ENCODE data around the gene TM7SF3.

TM7SF3 gene

GRCh38 chr12:27015730-27016076 lies 1.5 kb upstream of the TM7SF3 start:
- Histone ChIP-seq H3K36me3 (ENCODE audit: control insufficient read depth in 2 of 2, insufficient read depth in 2 of 2, low read length in 2 of 2) (no peaks in the 10 kb centered on the region), H3K9me3 (ENCODE audit: control insufficient read depth in 2 of 2, low read length in 2 of 2) (no peaks in the 10 kb centered on the region), H3K4me3 (ENCODE audit: low read length in 2 of 2) (no peak overlapping the region), H3K4me1 (ENCODE audit: control insufficient read depth in 2 of 2, insufficient read depth in 2 of 2, low read length in 2 of 2) (peaks cover 19 to 21% of the 10 kb centered on the region in 2 donors), H3K27me3 (ENCODE audit: control insufficient read depth in 2 of 2, insufficient read depth in 2 of 2, low read length in 2 of 2) (no peaks in the 10 kb centered on the region), H3K27ac (ENCODE audit: low read depth in 2 of 2, low read length in 2 of 2) (peak overlapping the region; percentile 97 to 99), H3K9ac (ENCODE audit: low read depth in 1 of 2, low read length in 2 of 2) (no peak overlapping the region)

- Histone ChIP-seq H3K27me3 (ENCODE audit: control insufficient read depth in 2 of 2, insufficient read depth in 2 of 2, low read length in 2 of 2) (no peaks in the 10 kb centered on the region), H3K4me1 (ENCODE audit: control insufficient read depth in 2 of 2, insufficient read depth in 2 of 2, low read length in 2 of 2) (peaks cover 19 to 21% of the 10 kb centered on the region in 2 donors)
These were observed 910 bp upstream of the TM7SF3 start for GRCh38 chr12:27014859-27015729.

GRCh38 chr12:27013611-27014084 lies 536 bp downstream of the TM7SF3 start:
- Histone ChIP-seq H3K4me1 (ENCODE audit: control insufficient read depth in 2 of 2, insufficient read depth in 2 of 2, low read length in 2 of 2) (peaks cover 19 to 21% of the 10 kb centered on the region in 2 donors), H3K9ac (ENCODE audit: low read depth in 1 of 2, low read length in 2 of 2) (peak overlapping the region; percentile 85 to 95), H3K27ac (ENCODE audit: low read depth in 2 of 2, low read length in 2 of 2) (peak overlapping the region; percentile 97 to 99), H3K36me3 (ENCODE audit: control insufficient read depth in 2 of 2, insufficient read depth in 2 of 2, low read length in 2 of 2) (no peaks in the 10 kb centered on the region), H3K27me3 (ENCODE audit: control insufficient read depth in 2 of 2, insufficient read depth in 2 of 2, low read length in 2 of 2) (no peaks in the 10 kb centered on the region), H3K9me3 (ENCODE audit: control insufficient read depth in 2 of 2, low read length in 2 of 2) (no peaks in the 10 kb centered on the region), H3K4me3 (ENCODE audit: low read length in 2 of 2) (peak overlapping the region; percentile 83 to 87)

More at GRCh38 chr12:27014859-27015729, 910 bp upstream of the TM7SF3 start:
- no peaks in the 10 kb centered on the region for H3K9me3 ChIP-seq (ENCODE audit: control insufficient read depth in 2 of 2, low read length in 2 of 2)
- H3K27ac ChIP-seq (ENCODE audit: low read depth in 2 of 2, low read length in 2 of 2): peak overlapping the region; percentile 97 to 99
- no peaks in the 10 kb centered on the region for H3K36me3 ChIP-seq (ENCODE audit: control insufficient read depth in 2 of 2, insufficient read depth in 2 of 2, low read length in 2 of 2)
- peak overlapping the region; percentile 95 to 96 for H3K9ac ChIP-seq (ENCODE audit: low read depth in 1 of 2, low read length in 2 of 2)
- H3K4me3 ChIP-seq (ENCODE audit: low read length in 2 of 2): peak overlapping the region; percentile 83 to 87

- Histone ChIP-seq H3K4me1 (ENCODE audit: control insufficient read depth in 2 of 2, insufficient read depth in 2 of 2, low read length in 2 of 2) (peaks cover 19 to 21% of the 10 kb centered on the region in 2 donors), H3K27ac (ENCODE audit: low read depth in 2 of 2, low read length in 2 of 2) (no peak overlapping the region), H3K36me3 (ENCODE audit: control insufficient read depth in 2 of 2, insufficient read depth in 2 of 2, low read length in 2 of 2) (no peaks in the 10 kb centered on the region), H3K9me3 (ENCODE audit: control insufficient read depth in 2 of 2, low read length in 2 of 2) (no peaks in the 10 kb centered on the region), H3K4me3 (ENCODE audit: low read length in 2 of 2) (peak overlapping the region; percentile 83 to 87), H3K9ac (ENCODE audit: low read depth in 1 of 2, low read length in 2 of 2) (no peak overlapping the region), H3K27me3 (ENCODE audit: control insufficient read depth in 2 of 2, insufficient read depth in 2 of 2, low read length in 2 of 2) (no peaks in the 10 kb centered on the region)
These were observed 1.3 kb downstream of the TM7SF3 start for GRCh38 chr12:27012982-27013255.

GRCh38 chr12:27012239-27012981 lies 1.8 kb downstream of the TM7SF3 start:
- Histone ChIP-seq H3K9me3 (ENCODE audit: control insufficient read depth in 2 of 2, low read length in 2 of 2) (no peaks in the 10 kb centered on the region), H3K4me3 (ENCODE audit: low read length in 2 of 2) (no peak overlapping the region), H3K9ac (ENCODE audit: low read depth in 1 of 2, low read length in 2 of 2) (no peak overlapping the region), H3K27ac (ENCODE audit: low read depth in 2 of 2, low read length in 2 of 2) (no peak overlapping the region), H3K4me1 (ENCODE audit: control insufficient read depth in 2 of 2, insufficient read depth in 2 of 2, low read length in 2 of 2) (peaks cover 19 to 21% of the 10 kb centered on the region in 2 donors), H3K27me3 (ENCODE audit: control insufficient read depth in 2 of 2, insufficient read depth in 2 of 2, low read length in 2 of 2) (no peaks in the 10 kb centered on the region), H3K36me3 (ENCODE audit: control insufficient read depth in 2 of 2, insufficient read depth in 2 of 2, low read length in 2 of 2) (no peaks in the 10 kb centered on the region)

- peaks cover 11% of the 10 kb centered on the region in 2 donors for H3K4me1 ChIP-seq (ENCODE audit: control insufficient read depth in 2 of 2, insufficient read depth in 2 of 2, low read length in 2 of 2)
- H3K36me3 ChIP-seq (ENCODE audit: control insufficient read depth in 2 of 2, insufficient read depth in 2 of 2, low read length in 2 of 2): no peaks in the 10 kb centered on the region
- H3K9me3 ChIP-seq (ENCODE audit: control insufficient read depth in 2 of 2, low read length in 2 of 2): no peaks in the 10 kb centered on the region
- H3K9ac ChIP-seq (ENCODE audit: low read depth in 1 of 2, low read length in 2 of 2): no peak overlapping the region
- no peak overlapping the region for H3K27ac ChIP-seq (ENCODE audit: low read depth in 2 of 2, low read length in 2 of 2)
- H3K27me3 ChIP-seq (ENCODE audit: control insufficient read depth in 2 of 2, insufficient read depth in 2 of 2, low read length in 2 of 2): no peaks in the 10 kb centered on the region
- no peak overlapping the region for H3K4me3 ChIP-seq (ENCODE audit: low read length in 2 of 2)
These were observed 4.3 kb downstream of the TM7SF3 start for GRCh38 chr12:27009881-27010301.

- H3K27ac ChIP-seq (ENCODE audit: low read depth in 2 of 2, low read length in 2 of 2): no peak overlapping the region
- no peaks in the 10 kb centered on the region for H3K9me3 ChIP-seq (ENCODE audit: control insufficient read depth in 2 of 2, low read length in 2 of 2)
- H3K36me3 ChIP-seq (ENCODE audit: control insufficient read depth in 2 of 2, insufficient read depth in 2 of 2, low read length in 2 of 2): no peaks in the 10 kb centered on the region
- no peak overlapping the region for H3K4me3 ChIP-seq (ENCODE audit: low read length in 2 of 2)
- H3K9ac ChIP-seq (ENCODE audit: low read depth in 1 of 2, low read length in 2 of 2): no peak overlapping the region
- H3K4me1 ChIP-seq (ENCODE audit: control insufficient read depth in 2 of 2, insufficient read depth in 2 of 2, low read length in 2 of 2): peaks cover 2 to 4% of the 10 kb centered on the region in 2 donors
- H3K27me3 ChIP-seq (ENCODE audit: control insufficient read depth in 2 of 2, insufficient read depth in 2 of 2, low read length in 2 of 2): no peaks in the 10 kb centered on the region
These were observed 6.1 kb downstream of the TM7SF3 start for GRCh38 chr12:27008081-27008480.

GRCh38 chr12:27006797-27007467 lies 7.3 kb downstream of the TM7SF3 start:
- Histone ChIP-seq H3K9ac (ENCODE audit: low read depth in 1 of 2, low read length in 2 of 2) (no peak overlapping the region), H3K4me3 (ENCODE audit: low read length in 2 of 2) (no peak overlapping the region), H3K27me3 (ENCODE audit: control insufficient read depth in 2 of 2, insufficient read depth in 2 of 2, low read length in 2 of 2) (no peaks in the 10 kb centered on the region), H3K27ac (ENCODE audit: low read depth in 2 of 2, low read length in 2 of 2) (no peak overlapping the region), H3K4me1 (ENCODE audit: control insufficient read depth in 2 of 2, insufficient read depth in 2 of 2, low read length in 2 of 2) (no peaks in the 10 kb centered on the region), H3K36me3 (ENCODE audit: control insufficient read depth in 2 of 2, insufficient read depth in 2 of 2, low read length in 2 of 2) (no peaks in the 10 kb centered on the region), H3K9me3 (ENCODE audit: control insufficient read depth in 2 of 2, low read length in 2 of 2) (no peaks in the 10 kb centered on the region)

- Histone ChIP-seq H3K36me3 (ENCODE audit: control insufficient read depth in 2 of 2, insufficient read depth in 2 of 2, low read length in 2 of 2) (no peaks in the 10 kb centered on the region), H3K4me1 (ENCODE audit: control insufficient read depth in 2 of 2, insufficient read depth in 2 of 2, low read length in 2 of 2) (no peaks in the 10 kb centered on the region), H3K27ac (ENCODE audit: low read depth in 2 of 2, low read length in 2 of 2) (no peak overlapping the region), H3K27me3 (ENCODE audit: control insufficient read depth in 2 of 2, insufficient read depth in 2 of 2, low read length in 2 of 2) (no peaks in the 10 kb centered on the region), H3K4me3 (ENCODE audit: low read length in 2 of 2) (no peak overlapping the region), H3K9me3 (ENCODE audit: control insufficient read depth in 2 of 2, low read length in 2 of 2) (no peaks in the 10 kb centered on the region), H3K9ac (ENCODE audit: low read depth in 1 of 2, low read length in 2 of 2) (no peak overlapping the region)
These were observed 8.7 kb downstream of the TM7SF3 start for GRCh38 chr12:27005495-27005894.
